Right ventricle myocardium superior (tissue), 1 donor: Measurements from ENCODE around the gene RBBP8NL. TPM values are rescaled to one million over a fixed set of nuclear protein-coding genes. Genes with fewer than 3 reads are reported as not detected.

Source experiments
- ATAC-seq: fragments of 200-7000 bp; cut with Tn5 transposase; one replicate; pipeline ENCODE4 v1.9.1; 2020; ENCODE audit warnings: mild to moderate bottlenecking; ENCODE audit not compliant: poor library complexity
- DNase-seq: peaks from one replicate; pipeline ENCODE4 v3.0.0-alpha.2; 2020
- intact Hi-C: fragments of 100-400 bp; cut with DNase I; formaldehyde crosslinking; loops from one replicate; pipeline ENCODE4 v1.11.2; 2022
- total RNA-seq: library from RNA; stranded (reverse); fragmentation: NEBNext Ultra II Directional; extraction: Animal tissue kit (Norgen Biotek cat#: 25700); gene quantifications from one replicate; pipeline ENCODE4 v1.2.1, GENCODE V29; 2021
- donor health status: DM: no; HTN: yes; CAD: no; lungs with severe emphysema.

RBBP8NL gene
- total RNA-seq, 1 donor from 2014 or later = not detected

DNA sequence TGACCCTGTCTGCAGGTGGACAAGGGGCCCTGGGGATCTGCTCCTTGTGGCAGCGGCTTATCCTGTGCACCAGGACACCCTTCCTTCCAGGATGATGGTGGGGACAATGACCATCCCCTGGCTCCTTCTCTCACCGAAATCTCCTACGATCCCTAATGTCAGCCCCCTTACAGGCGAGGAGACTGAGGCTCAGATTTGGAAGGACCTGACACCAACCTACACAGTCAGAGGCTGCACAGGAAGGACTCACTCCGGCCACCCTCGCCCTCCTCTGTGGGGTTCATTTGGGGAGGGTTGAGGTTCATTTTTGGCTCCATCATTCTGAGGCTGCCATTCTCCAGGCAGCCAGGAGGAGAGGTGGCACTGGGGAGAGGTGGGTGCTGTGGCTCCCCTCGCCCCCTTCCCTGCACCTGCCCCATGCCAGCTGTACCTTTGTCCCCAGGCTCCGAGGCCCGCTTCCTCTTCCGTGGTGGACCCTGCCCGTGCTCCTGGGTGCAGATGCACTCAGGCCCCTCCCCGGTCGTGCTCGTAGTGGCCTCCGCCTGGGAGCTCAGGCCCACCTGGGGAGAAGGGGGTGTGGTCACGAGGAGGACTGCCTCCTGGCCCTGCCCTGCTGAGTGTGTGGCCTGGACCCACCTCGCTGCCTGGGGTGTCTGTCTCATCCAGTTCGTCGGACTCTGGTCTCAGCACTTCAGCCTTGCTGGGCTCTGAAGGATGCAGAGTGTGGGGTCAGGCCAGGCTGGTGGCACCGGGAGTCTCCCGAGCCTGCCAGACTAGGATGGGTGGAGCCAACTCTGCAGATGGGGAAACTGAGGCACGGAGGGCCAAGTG, 14.9 kb downstream of the RBBP8NL start:
- no peak for ATAC-seq
- no peak for DNase-seq
- intact Hi-C loops = no loop called here

- DNase-seq (no peak), ATAC-seq (no peak)
- intact Hi-C loops = no loop called here
Measured at GRCh38 chr20:62411479-62412193, 15.7 kb downstream of the RBBP8NL start.

DNA sequence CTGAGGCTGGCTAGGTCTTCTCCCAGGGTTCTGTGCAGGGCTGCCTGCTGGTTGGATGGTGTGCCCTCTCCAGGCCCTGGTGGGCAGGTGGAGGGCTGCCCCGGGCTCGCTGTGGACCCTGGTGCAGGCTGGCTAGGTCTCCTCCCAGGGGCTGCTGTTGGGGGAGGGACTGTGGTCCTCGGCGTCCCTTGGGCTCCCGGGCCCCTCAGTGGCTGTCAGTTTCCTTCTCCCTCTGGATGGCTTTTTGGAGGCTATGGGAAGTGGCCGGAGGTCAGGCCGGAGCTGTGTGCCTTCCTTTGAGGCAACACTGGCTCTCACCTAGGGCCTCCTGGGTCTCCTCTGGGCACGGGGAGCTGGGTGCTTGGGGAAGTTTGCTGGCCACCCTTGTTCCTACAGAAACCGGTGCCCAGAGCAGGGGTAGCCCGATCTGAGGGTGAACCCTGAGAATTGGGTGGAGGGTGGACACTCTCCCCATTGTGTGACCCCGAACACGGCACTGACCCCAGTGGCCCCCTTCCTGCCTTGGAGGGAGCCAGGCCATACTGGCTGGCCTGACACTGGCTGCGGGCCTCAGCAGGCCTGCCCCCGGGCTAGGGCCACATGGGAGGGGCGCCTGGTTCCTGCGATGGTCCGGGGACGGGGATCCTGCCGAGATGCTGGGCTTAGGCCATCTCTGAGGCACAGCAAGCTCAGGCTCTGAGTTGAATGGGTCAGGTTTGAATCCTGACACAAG, 16.4 kb downstream of the RBBP8NL start:
- ATAC-seq = no peak
- DNase-seq = no peak
- intact Hi-C loops = no loop called here

- intact Hi-C loops = no loop called here
- DNase-seq (peak; percentile 74), ATAC-seq (peak; percentile 24)
Measured at GRCh38 chr20:62409931-62410745, 17.2 kb downstream of the RBBP8NL start.

DNA sequence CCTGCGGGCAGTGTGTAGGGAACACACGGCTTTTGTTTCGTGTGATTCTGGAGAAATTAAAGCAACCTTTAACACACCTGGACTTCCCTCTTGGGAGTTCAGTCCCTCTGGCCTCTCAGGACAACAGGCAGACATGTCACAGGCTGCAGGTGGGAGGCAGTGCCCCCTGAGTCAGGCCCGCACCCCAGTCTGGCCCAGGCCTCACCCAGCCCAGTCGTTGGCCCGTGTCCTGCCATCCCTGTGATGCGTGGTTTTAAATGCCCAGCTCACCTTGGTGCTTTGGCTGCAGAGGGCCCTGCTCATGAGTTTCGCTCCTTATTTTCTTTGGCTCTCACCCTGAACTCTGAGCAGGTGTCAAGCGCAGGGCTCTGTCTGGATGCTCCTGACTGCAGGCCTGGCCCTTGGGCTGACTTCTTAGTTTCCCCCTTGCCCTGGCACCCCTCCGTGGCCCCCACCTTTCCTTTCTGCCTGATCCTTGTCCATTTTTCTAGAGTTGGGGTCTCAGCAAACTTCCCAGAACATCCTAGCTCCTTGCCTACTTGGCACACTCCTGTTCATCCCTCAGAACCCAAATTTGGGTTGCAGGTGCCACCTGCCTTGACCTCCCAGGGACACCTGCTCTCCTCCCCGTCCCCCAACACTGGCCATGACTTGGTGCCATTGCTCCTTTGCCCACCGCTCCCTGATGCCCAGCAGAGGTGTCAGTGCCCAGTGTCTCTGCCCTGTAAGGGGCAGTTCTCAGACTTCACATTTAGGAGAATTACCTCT, 18.1 kb downstream of the RBBP8NL start:
- ATAC-seq = no peak
- intact Hi-C loops = no loop called here
- DNase-seq = no peak

DNA sequence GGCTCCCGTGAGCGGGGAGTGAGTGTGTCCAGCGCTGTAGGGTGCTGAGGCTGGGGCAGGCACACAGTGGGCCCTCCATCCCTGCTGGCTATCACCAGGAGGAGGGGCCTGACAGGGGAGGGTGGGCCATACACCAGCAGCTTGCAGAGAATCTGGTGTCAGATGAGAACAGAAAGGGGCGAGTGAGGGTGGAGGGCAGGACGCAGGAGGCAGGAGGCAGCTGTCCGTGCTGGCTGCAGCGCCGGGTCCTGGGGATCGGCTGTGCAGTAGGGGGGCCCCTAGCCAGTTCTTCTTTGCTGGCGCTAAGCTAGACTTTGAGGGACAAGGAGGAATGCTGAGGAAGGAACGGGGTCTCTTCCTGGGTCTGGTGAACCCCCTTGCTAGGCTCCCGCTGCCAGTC, 18.7 kb downstream of the RBBP8NL start:
- ATAC-seq (no peak), DNase-seq (no peak)
- intact Hi-C loops = no loop called here

DNA sequence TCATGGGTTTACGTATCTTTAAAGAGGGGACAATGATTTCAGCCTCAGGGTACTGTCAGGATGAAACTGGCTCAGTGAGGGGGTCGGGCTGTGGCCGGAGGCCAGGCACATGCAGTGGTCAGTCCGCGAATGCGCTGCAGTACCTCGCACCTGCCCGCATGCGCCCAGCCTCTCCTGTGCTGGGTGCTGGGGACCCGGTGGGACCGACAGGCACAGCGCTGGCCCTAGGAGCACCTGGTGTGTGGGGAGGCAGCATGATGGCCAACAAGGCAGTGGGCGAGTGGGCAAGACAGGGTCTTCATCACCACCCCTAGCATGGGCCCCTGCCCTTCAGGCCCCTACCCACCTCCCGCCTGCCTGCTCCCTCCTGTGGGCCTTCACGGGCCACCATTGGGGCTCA, 19.3 kb downstream of the RBBP8NL start:
- intact Hi-C loops = no loop called here

DNA sequence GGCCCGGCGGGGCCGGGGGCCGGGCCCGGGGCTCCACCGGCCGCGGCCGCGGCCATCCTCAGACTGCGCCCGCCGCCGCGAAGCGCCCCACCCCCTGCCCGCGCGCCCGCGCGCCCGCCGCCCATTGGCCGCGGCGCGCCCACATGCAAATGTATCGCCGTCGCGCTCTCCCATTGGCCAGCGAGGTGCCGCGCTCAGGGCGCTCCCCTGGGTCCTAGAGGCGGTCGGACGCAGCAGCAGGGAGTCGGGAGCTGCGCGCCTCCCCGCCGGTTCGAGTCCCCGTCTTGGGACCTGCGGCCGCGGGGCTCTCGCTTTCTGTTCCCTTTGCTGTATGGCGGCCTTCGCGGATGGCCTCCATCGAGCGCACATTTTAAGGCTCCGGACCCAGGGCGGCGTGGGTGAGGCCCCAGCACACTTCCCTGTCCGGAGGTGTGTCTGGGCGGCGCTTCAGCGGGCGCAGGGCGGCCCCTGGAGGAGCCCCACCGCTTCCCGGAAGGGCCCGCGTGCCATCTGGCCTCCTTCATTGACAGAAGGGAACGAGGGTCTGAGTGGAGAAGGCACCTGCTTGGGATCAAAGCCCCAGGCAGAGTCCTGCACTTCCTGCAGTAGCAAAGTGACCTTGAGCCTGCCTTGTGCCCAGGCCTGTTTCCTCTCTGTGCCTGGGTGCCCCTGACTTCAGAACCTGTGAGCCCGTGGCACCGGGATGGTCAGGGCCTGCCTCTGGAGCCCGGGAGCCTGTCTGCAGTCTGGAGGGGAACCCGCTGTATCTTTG, 19.9 kb downstream of the RBBP8NL start, which contains the start of gene CABLES2:
Gene CABLES2, minus strand, starts transcription at position 65 of the 772 bp plus-strand sequence. Its CDS starts 9 bp downstream, at position 56.
- ATAC-seq = peak; percentile 92
- intact Hi-C loops = no loop called here
- DNase-seq = peak; percentile 97

More for the DNA sequence above, 19.3 kb downstream of the RBBP8NL start:
- no peak for DNase-seq
- ATAC-seq = no peak

DNA sequence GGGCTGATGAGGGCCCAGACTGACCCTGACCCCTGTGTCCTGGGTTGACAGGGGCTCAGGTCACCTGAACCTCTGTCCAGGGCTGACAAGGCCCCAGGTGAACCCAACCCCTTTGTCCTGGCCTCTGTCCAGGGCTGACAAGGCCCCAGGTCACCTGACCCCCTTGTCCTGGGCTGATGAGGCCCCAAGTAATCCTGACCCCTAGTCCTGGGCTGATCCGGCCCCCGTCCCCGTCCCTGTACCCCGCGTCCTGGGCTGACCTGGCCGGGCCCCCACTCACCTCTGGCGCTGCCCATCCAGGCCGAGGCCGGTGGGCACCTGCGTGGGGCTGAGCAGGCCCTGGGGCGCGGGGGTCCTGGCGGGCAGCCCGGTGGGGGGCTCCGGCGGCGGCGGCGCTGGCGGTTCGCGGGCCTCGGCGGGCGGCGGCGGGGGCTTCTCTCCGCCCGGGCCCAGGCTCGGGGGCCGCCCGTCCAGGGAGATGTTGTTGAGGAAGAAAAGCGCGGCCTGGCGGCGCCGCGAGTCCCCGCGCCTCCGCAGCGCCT, 20.6 kb downstream of the RBBP8NL start:
- DNase-seq = no peak
- ATAC-seq = no peak
- intact Hi-C loops = no loop called here

GRCh38 chr20:62405981-62406513, 21.3 kb downstream of the RBBP8NL start:
- DNase-seq (no peak), ATAC-seq (peak; percentile 34)
- intact Hi-C loops = no loop called here

- DNase-seq = peak; percentile 70
Measured at GRCh38 chr20:62405108-62405980, 22.0 kb downstream of the RBBP8NL start.

GRCh38 chr20:62404761-62405107, 22.6 kb downstream of the RBBP8NL start:
- intact Hi-C loops = no loop called here
- ATAC-seq = no peak

More at GRCh38 chr20:62405108-62405980, 22.0 kb downstream of the RBBP8NL start:
- intact Hi-C loops = no loop called here
- ATAC-seq = peak; percentile 38

DNA sequence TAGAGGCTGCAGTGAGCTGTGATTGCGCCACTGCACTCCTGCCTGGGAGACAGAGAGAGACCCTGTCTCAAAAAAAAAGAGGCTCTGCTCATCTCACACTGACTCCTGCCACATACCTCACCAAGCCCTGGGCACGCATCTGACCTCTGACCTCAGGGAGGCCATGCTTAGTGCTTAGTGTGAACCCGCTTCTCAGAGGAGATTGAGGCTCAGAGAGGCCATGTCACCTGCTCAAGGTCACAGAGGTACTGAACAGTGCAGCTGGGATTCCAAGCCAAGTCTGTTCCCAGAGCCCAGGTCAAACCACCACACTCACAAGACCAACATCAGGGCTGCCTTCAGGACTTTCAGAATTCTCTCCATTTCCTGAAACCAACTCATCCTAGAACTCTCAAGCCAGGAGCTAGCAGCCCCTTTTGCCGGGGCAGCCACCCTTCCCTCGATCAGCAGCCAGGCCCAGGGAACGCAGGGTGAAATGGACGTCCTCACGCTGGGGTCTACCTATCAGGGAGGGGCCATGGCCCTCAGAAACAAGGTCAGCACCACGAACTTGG, 23.1 kb downstream of the RBBP8NL start:
- no peak for ATAC-seq
- intact Hi-C loops = no loop called here
- no peak for DNase-seq

More at GRCh38 chr20:62404761-62405107, 22.6 kb downstream of the RBBP8NL start:
- no peak for DNase-seq

- intact Hi-C loops = no loop called here
- no peak for ATAC-seq
Measured at GRCh38 chr20:62403331-62403730, 24.0 kb downstream of the RBBP8NL start.

GRCh38 chr20:62402456-62403150, 24.7 kb downstream of the RBBP8NL start:
- intact Hi-C loops = no loop called here
- DNase-seq = no peak
- no peak for ATAC-seq

More at GRCh38 chr20:62403331-62403730, 24.0 kb downstream of the RBBP8NL start:
- no peak for DNase-seq
